NB4 (cell line): Measurements from ENCODE around the gene MFSD2A.
"Not testable (repeated sequence)": the region's sequence is repeated elsewhere in the genome, so short reads cannot be mapped to it uniquely, and the experiment has no call there.

Experiments used
- DNase-seq: peaks from one replicate; pipeline ENCODE4 v3.0.0; 2010; ENCODE audit warnings: low read depth
- H3K4me3 ChIP-seq: one replicate; pipeline ENCODE4 v1.5.1; 2011; ENCODE audit warnings: mild to moderate bottlenecking, low read depth, low read length, moderate library complexity
- MYC ChIP-seq: IDR thresholded peaks from 2 replicates; pipeline ENCODE4 v1.6.1; 2011; ENCODE audit warnings: low read depth, low read length
- POLR2A ChIP-seq: IDR thresholded peaks from 2 replicates; pipeline ENCODE4 v1.6.1; 2011; ENCODE audit warnings: mild to moderate bottlenecking; ENCODE audit not compliant: insufficient read length; ENCODE audit errors: extremely low read depth
- TF ChIP-seq, protein P1 (sequence below): IDR thresholded peaks from one replicate; pipeline ENCODE4 v1.5.1; 2012; ENCODE audit warnings: low read depth, low read length
- TF ChIP-seq, protein P2 (sequence below): IDR thresholded peaks from 2 replicates; pipeline ENCODE4 v1.6.1; 2011; ENCODE audit warnings: low read depth, low read length

MFSD2A gene

DNA sequence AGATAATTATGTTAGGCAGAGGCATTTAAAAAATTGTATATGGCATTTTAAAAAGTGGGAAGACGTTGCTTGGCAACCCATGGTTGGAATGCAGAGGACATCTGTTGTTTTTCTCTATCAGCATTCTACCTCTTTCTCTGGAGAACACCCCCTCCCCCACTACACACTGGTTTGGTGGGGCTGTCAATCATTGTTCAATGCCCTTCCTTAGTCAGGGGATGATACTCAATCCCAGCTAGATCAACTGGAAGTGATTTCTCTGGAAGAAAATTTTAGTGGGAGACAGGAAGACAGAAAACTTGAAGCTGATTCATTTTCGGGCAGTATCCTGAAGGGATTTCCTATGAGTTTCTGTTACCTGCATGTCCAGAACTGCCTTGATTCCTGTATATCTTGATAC lies 49.9 kb downstream of the MFSD2A start:
- H3K4me3 ChIP-seq = no peak overlapping the region
- DNase-seq = no peak
- TF ChIP-seq, protein P1, sequence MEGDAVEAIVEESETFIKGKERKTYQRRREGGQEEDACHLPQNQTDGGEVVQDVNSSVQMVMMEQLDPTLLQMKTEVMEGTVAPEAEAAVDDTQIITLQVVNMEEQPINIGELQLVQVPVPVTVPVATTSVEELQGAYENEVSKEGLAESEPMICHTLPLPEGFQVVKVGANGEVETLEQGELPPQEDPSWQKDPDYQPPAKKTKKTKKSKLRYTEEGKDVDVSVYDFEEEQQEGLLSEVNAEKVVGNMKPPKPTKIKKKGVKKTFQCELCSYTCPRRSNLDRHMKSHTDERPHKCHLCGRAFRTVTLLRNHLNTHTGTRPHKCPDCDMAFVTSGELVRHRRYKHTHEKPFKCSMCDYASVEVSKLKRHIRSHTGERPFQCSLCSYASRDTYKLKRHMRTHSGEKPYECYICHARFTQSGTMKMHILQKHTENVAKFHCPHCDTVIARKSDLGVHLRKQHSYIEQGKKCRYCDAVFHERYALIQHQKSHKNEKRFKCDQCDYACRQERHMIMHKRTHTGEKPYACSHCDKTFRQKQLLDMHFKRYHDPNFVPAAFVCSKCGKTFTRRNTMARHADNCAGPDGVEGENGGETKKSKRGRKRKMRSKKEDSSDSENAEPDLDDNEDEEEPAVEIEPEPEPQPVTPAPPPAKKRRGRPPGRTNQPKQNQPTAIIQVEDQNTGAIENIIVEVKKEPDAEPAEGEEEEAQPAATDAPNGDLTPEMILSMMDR = no peak
- TF ChIP-seq, protein P2, sequence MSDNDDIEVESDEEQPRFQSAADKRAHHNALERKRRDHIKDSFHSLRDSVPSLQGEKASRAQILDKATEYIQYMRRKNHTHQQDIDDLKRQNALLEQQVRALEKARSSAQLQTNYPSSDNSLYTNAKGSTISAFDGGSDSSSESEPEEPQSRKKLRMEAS = no peak
- no peak for TF ChIP-seq MYC
- no peak for TF ChIP-seq POLR2A

DNA sequence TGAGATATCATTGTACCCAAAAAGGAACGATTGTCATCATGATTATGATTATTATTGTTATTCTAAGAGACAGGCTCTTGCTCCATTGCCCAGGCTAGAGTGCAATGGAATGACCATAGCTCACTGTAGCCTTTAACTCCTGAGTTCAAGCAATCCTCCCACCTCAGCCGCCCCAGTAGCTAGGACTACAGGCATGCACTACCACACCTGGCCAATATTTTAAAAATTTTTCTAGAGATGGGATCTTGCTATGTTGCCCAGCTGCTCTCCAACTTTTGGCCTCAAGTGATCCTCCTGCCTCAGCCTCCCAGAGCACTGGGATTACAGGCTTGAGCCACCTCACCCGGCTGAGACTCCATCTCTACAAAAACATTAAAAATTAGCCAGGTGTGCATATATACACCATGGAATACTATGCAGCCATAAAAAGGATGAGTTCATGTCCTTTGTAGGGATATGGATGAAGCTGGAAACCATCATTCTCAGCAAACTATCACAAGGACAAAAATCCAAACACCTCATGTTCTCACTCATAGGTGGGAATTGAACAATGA lies 52.6 kb downstream of the MFSD2A start:
- H3K4me3 ChIP-seq, DNase-seq: not testable (repeated sequence)

DNA sequence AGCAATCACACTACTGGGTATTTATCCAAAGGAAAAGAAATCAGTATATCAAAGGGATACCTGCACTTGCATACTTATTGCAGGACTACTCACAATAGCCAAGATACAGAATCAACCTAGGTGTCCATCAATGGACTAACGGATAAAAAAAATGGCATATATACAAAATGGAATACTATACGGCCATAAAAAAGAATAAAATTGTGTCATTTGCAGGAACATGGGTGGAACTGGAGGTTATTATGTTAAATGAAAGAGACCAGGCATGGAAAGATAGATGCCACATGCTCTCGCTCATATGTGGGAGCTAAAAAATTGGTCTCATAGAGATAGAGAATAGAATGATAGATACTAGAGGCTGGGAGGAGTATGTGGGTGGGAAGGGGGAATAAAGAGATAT lies 56.3 kb downstream of the MFSD2A start:
- no peak overlapping the region for H3K4me3 ChIP-seq
- DNase-seq = no peak

DNA sequence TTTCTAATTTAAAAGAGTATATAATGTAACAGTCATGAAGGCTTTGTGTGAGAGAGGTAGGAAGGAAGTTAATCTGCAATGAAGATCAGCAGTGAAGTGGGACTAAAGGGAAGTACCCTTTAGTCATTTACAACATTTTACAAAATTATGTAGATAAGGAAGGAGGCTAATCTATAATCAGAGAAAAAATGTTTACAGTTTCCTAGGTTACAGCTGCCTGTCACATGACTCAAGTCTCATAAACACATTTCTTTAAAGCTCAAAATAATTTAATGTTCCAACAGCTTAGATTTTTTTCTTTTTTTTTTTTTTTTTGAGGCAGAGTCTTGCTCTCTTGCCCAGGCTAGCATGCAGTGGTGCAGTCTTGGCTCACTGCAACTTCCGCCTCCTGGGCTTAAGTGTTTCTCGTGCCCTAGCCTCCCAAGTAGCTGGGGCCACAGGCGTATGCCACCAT lies 59.3 kb downstream of the MFSD2A start:
- peak; percentile 47 for DNase-seq
- TF ChIP-seq MYC = no peak
- TF ChIP-seq, protein P1 = no peak
- TF ChIP-seq POLR2A = no peak
- H3K4me3 ChIP-seq = no peak overlapping the region

More for the DNA sequence above, 56.3 kb downstream of the MFSD2A start:
- TF ChIP-seq MYC (no peak), POLR2A (no peak)
- TF ChIP-seq, protein P1 = no peak
- TF ChIP-seq, protein P2 = no peak

DNA sequence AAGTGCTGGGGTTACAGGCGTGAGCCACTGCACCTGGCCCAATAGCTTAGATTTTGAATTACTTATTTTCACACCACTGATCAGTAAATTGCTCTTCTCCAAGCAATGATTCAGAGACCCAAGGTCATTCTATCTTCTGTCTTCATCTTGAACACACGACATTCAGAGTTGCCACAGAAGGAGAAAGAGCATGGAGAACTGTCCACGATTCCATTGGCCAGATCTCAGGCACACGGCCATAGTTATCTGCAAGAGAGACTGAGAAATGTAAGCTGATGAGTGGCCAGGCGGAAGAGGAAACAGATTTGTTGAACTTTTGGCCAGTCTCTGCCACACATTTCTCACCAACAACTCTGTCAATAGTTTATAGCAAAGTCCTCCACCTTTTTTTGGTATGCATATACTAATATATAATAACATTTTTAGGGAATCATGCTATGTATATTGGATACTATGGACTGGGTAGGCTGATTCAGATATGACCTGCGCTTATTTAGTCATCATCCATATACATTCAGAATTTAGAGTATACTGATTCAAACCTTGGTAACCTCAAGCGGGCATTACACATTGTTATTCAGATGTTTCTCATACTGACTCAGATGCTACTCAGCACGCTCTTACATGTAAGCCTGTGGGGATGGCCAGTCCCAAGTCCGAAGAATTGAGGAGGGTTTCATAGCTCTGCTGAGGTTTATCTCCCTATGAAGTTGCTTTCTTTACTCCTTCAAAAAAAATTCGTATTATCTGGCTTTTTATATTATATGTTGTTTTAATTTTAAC lies 60.1 kb downstream of the MFSD2A start:
- TF ChIP-seq, protein P2 = no peak
- TF ChIP-seq MYC (no peak), POLR2A (no peak)
- TF ChIP-seq, protein P1 = no peak
- H3K4me3 ChIP-seq = no peak overlapping the region
- DNase-seq = no peak

DNA sequence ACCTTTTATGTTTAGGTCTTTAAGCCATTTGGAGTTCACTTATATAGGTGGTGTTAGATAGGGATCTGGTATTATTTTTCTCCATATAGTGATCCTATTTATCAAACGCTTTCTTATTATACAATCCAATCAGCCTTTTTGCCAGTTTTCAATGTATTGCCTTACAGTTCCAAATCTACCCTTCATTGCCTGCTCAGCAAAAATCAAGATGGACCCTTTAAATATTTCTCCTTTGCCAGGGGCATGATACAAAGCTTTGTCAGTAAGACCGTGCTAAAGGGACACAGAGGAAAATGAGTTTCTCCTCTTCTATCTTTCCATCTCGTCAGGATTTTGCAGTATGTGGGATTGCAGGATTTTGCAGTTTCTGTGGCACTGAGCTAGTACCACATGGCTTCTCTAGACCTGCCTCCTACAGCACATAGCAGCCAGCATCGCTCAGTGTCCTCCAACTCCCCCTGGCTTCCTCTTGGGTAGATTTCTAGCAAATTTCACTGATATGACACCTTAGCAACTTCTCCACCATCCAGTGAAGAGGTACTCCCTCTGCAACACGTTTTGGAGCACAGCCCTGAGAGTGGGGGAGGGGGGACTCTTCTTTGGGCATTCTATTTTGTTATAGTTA lies 63.1 kb downstream of the MFSD2A start:
- no peak for DNase-seq
- TF ChIP-seq, protein P2 = no peak
- TF ChIP-seq MYC (no peak), POLR2A (no peak)
- TF ChIP-seq, protein P1 = no peak
- H3K4me3 ChIP-seq = no peak overlapping the region
